Omental fat pad (tissue), 4 donors: ENCODE measurements around the gene NCBP3. TPM values are rescaled to one million over a fixed set of nuclear protein-coding genes. Genes with fewer than 3 reads are reported as not detected.
"Not testable (repeated sequence)": the region's sequence is repeated elsewhere in the genome, so short reads cannot be mapped to it uniquely, and the experiment has no call there.

Source experiments
- ATAC-seq: fragments of 150-250 bp; one replicate; pipeline ENCODE4 v1.9.1; 2016; ENCODE audit warnings: mild to moderate bottlenecking, moderate library complexity; ENCODE audit not compliant: low FRiP score
- DNase-seq: peaks from one replicate; pipeline ENCODE4 v3.0.0-alpha.2; 2019; ENCODE audit warnings: low spot score
- total RNA-seq, 4 donors: library from RNA; depleted of rRNA; stranded (reverse); fragments of >200 nt; gene quantifications; one replicate each; pipeline ENCODE4 v1.1.0, GENCODE V29; 2016
- TF ChIP-seq, protein P1 (sequence below), 3 donors: fragments of 450-650 bp; IDR thresholded peaks; one replicate each; pipeline ENCODE4 v1.5.1; 2016 to 2017; ENCODE audit warnings: antibody characterized with exemption in 3 of 3, mild to moderate bottlenecking in 3 of 3, moderate library complexity in 2 of 3

Gene NCBP3
- total RNA-seq, 4 donors from 2014 or later, result 16.3 to 31.9 (median 23.9) TPM

DNA sequence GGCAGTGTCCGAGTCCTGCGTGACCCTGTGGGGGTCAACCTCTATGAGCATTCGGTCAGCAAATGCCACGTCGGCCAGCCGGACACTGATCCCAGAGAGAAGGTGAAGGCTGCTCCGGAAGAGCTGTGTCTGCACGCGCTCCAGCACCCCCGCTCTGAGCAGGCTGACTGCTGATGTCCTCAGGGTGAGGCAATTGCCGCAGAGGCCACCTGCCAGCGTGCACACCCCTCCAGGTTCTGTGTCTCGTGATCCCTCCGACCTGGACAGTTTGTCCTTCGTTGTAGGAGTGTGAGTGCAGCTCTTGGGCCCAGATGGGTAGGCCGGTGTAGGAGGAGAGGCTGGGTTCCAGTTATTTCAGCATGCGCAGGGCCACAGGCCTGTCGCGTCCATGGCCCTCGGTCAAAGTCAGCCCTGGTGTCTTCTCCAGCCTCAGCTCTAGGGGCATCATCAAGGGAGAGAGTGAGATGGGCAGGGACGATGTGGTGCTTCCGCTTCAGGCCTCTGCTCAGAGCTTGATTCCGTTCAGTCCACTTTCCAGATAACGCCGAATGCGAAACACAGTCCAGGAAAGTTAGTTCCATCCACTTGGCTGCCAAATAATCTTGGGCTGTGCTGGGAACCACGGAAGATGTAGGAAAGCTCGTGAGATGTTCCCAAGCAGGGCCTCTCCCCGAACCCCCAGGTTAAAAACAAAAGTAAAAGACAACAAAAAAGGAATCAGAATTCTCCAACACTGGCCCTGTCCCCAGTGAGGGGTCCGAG is 15.1 kb upstream of the NCBP3 start:
- ATAC-seq (no peak), DNase-seq (no peak)
- TF ChIP-seq, protein P1, sequence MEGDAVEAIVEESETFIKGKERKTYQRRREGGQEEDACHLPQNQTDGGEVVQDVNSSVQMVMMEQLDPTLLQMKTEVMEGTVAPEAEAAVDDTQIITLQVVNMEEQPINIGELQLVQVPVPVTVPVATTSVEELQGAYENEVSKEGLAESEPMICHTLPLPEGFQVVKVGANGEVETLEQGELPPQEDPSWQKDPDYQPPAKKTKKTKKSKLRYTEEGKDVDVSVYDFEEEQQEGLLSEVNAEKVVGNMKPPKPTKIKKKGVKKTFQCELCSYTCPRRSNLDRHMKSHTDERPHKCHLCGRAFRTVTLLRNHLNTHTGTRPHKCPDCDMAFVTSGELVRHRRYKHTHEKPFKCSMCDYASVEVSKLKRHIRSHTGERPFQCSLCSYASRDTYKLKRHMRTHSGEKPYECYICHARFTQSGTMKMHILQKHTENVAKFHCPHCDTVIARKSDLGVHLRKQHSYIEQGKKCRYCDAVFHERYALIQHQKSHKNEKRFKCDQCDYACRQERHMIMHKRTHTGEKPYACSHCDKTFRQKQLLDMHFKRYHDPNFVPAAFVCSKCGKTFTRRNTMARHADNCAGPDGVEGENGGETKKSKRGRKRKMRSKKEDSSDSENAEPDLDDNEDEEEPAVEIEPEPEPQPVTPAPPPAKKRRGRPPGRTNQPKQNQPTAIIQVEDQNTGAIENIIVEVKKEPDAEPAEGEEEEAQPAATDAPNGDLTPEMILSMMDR (IDR thresholded peaks at IDR 0.05), result no peak

DNA sequence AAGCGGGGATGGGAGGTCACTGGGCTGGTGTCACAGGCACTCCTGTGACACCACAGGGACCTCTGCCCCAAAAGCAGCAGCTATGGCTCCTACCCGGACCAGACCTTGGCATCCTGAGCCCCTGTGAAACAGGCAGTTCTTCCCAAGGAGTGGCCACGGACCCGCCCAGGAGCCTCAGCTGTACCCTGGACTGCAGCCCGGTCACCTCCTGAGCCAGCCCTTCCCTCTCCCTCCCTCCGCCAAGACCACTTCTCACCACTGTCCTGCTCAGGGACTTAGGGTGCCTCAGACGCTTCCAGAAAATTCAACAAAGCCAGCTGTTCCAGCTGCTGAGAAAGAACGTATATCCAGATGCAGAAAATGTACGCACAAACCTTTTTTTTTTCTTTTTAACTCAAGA is 13.9 kb upstream of the NCBP3 start:
- no peak for DNase-seq
- TF ChIP-seq, protein P1 (IDR thresholded peaks at IDR 0.05), result no peak
- no peak for ATAC-seq

DNA sequence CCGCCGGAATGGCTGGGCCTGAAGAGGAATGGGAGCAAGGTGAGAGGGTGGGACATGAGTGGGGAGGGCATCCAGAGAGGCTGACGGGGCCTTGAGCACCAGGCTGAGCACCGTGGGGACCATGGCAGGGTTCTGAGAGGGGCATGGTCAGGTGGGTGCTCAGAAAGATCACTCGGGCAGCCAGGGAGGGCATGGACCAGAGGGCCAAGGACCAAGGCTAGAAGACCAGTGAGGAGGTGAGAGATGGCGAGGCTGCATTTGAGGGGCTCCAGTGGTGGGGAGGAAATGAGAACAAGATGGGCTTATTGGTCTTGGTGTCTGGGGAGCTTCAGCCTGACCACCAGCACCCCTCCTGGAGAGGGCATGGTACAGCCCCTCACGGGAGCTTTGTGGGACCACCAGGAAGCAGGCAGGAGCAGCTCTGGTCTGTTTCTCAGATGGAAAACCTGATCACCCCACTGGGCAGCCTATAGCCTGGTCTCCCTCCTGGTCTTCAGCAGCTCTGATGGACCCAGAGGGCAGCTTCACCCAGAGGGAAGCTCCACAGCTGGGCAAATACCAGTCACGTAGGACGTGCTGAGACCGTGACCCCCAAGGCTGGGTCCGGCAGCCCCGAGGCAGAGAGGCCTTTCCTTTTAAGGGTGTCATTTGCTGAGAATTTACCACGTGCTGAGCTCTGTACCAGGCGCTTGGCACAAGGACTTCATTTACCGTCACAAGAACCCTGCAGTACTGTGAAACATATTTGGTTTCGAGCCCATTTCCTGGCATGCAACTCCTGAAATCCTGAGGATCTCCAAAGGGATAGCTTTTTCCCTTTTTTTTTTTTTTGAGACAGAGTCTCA is 11.4 kb upstream of the NCBP3 start:
- DNase-seq (no peak), ATAC-seq (peak; percentile 40)
- TF ChIP-seq, protein P1 (IDR thresholded peaks at IDR 0.05), result no peak

DNA sequence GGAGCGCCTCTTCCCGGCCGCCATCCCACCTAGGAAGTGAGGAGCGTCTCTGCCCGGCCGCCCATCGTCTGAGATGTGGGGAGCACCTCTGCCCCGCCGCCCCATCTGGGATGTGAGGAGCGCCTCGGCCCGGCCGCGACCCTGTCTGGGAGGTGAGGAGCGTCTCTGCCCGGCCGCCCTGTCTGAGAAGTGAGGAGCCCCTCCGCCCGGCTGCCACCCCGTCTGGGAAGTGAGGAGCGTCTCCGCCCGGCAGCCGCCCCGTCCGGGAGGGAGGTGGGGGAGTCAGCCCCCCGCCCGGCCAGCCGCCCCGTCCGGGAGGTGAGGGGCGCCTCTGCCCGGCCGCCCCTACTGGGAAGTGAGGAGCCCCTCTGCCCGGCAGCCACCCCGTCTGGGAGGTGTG is 8.2 kb upstream of the NCBP3 start:
- DNase-seq, result not testable (repeated sequence)

DNA sequence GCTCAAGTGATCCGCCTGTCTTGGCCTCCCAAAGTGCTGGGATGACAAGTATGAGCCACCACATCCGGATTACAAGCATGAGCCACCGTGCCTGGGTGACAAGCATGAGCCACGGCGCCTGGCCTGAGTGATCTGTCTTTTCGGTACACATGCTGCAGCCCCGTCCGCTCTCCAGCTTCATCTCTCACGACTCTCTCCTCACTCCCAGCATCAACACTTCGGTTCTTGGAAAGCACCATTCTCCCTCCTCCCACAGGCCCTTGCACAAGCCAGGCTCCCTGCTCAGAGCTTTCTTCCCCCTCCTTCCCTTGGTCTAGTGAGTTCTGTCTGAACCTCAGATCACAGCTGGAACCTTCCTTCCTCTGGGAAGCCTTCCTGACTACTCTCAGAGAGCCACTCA is 6.5 kb upstream of the NCBP3 start:
- ATAC-seq, result no peak
- TF ChIP-seq, protein P1 (IDR thresholded peaks at IDR 0.05), result no peak
- DNase-seq, result no peak

More for the DNA sequence above, 8.2 kb upstream of the NCBP3 start:
- not testable (repeated sequence) for ATAC-seq

DNA sequence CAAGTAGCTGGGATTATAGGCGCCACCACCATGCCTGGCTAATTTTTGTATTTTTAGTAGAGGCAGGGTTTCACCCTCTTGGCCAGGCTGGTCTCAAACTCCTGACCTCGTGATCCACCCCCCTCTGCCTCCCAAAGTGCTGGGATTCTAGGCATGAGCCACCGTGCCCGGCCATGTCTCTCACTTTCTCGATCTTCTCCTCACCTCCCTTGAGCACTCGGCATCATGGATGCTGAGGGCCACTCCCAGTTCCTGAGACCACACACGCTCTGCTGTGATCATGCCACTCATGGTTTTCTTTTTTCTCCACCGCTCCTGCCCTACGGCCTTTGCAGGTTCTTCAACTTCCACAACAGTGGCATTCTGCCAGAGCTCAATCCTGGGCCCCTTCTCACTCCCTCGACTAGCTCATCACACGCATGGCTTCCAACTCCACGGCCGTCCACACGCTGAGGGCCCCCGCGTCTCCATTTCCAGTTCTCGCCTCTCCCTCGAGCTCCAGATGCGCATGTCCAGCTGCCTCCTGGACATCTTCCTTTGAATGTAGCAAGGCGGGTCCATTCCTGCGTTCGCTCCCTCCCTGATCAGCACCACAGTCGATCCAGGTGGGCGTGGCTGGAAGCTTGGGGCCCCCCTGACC is 5.5 kb upstream of the NCBP3 start:
- DNase-seq (no peak), ATAC-seq (no peak)

More for the DNA sequence above, 5.5 kb upstream of the NCBP3 start:
- TF ChIP-seq, protein P1 (IDR thresholded peaks at IDR 0.05), result no peak
